Neural progenitor cell (in vitro differentiated cells): Measurements from ENCODE around the gene EFNA2.

Experiments
- CTCF ChIP-seq: fragments of 200-600 bp; sonication (generic); IDR thresholded peaks from 2 replicates; pipeline ENCODE4 v1.5.1; 2017; ENCODE audit warnings: antibody characterized with exemption, mild to moderate bottlenecking
- EZH2phosphoT487 ChIP-seq: fragments of 200-600 bp; sonication (generic); IDR thresholded peaks from 2 replicates; pipeline ENCODE4 v1.6.1; 2017; ENCODE audit warnings: antibody characterized with exemption

- TF ChIP-seq CTCF (no peak), EZH2phosphoT487 (no peak)
These were observed 15.3 kb upstream of the EFNA2 start for GRCh38 chr19:1270213-1270853.
